Hippocampal formation (tissue), 2 donors: ENCODE data around the gene ITGB7.
"Not testable (repeated sequence)": the region's sequence is repeated elsewhere in the genome, so short reads cannot be mapped to it uniquely, and the experiment has no call there.

Source experiments
- DNase-seq, 2 donors: peaks; one replicate each; lab custom pipeline; 2025; lab: John Stamatoyannopoulos, UW

The ITGB7 gene

DNA sequence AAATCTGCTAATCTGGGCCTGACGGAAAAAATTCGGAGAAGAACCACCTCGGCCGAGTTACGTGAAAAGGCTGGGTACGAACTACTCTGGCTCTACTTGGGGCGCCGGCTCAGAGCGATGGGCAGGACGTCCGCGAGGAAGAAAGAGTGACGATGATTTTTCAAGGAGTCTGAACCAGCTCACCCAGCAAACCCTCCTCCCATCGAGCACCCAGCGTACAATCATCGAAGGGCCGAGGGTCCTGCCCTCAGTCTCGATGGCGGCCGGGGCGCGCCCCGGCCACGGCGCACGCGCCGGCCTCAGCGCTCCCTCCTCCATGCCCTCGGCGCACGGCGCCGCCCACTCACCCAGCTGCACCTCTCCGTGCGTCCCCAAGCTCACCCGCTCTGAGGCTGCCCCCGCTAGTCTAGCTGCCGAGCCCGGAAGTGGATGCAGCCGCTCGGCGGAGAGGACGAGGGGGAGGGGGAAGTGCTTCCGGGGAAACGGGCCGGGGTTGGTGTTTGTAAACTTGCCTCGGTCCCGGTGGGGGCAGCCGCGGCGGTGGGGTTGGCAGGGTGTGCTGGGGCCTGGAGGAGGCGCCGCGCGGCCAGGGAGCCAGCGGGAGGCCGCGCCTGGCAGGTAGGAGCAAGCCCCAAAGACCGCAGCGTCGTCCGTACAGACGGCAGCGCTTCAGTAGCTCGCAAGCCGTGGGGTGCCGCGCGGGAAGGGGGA lies 26.7 kb downstream of the ITGB7 start, which contains the start of the genes CSAD and ZNF740:
Gene CSAD, minus strand, starts transcription at position 706 of the 711 bp plus-strand sequence. CDS start 7,455 bp downstream, outside the sequence.
Gene ZNF740, plus strand, starts transcription at position 503 of the 711 bp plus-strand sequence. CDS start 1,262 bp downstream, outside the sequence.
- peak; percentile 97 for DNase-seq

GRCh38 chr12:53179687-53180219 lies 27.3 kb downstream of the ITGB7 start:
- peak in 1 of 2 donors; percentile 56 for DNase-seq

DNA sequence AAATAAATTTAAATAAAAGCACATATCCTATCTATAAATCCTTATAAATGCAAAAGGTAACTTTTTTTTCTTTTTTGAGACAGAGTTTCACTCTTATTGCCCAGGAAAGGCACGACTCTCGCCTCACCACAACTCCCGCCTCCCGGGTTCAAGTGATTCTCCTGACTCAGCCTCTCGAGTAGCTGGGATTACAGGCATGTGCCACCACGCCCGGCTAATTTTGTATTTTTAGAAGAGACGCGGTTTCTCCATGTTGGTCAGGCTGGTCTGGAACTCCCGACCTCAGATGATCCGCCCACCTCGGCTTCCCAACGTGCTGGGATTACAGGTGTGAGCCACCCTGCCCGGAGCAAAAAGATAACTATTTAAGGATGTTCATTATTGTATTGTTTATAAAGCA lies 28.2 kb downstream of the ITGB7 start:
- DNase-seq, result not testable (repeated sequence)

- DNase-seq, result not testable (repeated sequence)
These were observed 29.6 kb downstream of the ITGB7 start for GRCh38 chr12:53177447-53177846.

- no peak for DNase-seq
These were observed 30.3 kb downstream of the ITGB7 start for GRCh38 chr12:53176750-53177149.

GRCh38 chr12:53174881-53175491 lies 32.1 kb downstream of the ITGB7 start:
- DNase-seq, result no peak

- DNase-seq, result no peak
These were observed 33.9 kb downstream of the ITGB7 start for GRCh38 chr12:53173085-53173715.

- no peak for DNase-seq
These were observed 34.7 kb downstream of the ITGB7 start for GRCh38 chr12:53172352-53172751.

- no peak for DNase-seq
These were observed 35.2 kb downstream of the ITGB7 start for GRCh38 chr12:53171725-53172329.

DNA sequence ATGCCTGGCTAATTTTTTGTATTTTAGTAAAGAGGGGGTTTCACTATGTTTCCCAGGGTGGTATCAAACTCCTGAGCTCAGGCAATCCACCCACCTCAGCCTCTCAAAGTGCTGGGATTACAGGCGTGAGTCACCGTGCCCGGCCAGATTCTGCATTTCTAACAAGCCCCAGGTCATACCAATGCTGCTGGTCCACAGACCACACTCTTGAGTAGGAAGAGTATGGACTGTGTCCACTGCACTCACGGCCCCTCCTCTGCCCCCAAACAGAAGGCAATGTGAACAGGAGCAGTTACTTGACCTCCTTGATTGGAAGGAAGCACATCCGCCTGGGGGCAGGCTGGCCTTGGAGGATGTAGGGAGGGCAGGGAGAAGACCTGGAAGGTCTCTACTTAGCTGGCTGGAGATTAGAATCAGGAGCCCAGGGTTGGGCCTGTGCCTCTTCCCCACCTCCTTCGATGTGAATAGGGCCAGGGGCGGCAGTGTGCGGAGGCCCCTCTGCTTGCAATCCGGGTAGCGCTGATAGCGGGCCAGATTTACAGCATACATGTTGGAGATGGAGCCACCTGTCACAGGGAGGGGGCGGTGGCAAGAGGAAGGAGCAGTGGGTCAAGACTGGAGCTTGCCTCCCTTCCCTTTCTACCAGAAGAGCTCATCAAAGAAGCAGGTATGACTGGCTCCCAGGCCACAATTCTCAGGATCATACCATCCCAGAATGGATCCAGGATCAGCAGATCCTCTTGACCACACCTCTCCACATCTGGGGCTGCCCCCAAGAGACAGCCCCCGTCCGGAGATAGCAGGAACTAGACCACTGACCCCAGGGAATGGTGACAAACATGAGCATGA lies 36.0 kb downstream of the ITGB7 start:
- DNase-seq, result no peak

- no peak for DNase-seq
These were observed 36.8 kb downstream of the ITGB7 start for GRCh38 chr12:53170215-53170614.

- no peak for DNase-seq
These were observed 37.4 kb downstream of the ITGB7 start for GRCh38 chr12:53169644-53170043.

GRCh38 chr12:53166837-53167236 lies 40.2 kb downstream of the ITGB7 start:
- DNase-seq, result no peak

DNA sequence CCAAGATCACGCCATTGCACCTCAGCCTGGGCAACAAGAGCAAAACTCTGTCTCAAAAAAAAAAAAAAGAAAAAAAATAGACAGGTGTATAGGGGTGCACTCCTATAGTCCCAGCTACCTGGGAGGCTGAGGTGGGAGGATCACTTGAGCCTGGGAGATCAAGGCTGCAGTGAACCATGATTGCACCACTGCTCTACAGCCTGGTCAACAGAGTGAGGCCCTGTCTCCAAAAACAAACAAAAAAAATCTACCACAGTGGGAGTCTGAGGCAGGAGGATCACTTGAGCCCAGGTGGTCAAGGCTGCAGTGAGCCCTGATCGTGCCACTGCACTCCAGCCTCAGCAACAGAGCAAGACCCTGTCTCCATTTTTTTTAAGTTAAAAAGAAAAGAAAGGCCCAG lies 44.0 kb downstream of the ITGB7 start:
- DNase-seq, result not testable (repeated sequence)

DNA sequence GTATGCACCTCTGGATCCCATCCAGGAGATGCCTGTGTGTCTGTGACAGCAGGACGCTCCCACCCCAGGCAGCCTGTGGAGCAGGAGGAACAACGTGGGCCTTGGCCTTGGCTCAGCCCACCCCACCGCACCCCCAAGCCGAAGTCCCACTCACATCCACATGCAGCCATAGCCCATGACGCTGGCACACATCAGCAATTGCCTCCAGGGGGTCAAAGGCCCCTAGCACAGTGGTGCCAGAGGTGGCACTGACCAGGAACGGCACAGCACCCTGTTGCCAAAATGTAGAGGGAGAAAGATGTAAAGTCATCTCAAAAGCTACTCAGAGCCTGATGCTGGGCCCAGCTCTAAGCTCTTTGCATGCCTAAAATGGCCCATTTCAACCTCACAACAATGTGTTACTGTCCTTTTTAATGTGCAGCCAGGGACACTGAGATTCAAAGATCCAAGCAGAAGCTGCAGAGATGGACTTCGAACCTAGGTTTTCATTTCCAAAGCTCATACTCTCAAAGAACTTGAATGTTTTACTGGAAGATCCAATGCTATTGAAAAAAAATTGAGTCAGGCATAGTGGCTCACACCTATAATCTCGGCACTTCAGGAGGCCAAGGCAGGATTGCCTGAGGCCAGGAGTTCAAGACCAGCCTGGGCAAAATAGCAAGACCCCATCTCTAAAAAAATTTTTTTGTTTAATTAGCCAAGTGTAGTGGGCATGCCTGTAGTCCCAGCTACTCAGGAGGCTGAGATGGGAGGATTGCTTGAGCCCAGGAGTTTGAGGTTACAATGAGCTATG lies 45.7 kb downstream of the ITGB7 start:
- DNase-seq, result no peak

DNA sequence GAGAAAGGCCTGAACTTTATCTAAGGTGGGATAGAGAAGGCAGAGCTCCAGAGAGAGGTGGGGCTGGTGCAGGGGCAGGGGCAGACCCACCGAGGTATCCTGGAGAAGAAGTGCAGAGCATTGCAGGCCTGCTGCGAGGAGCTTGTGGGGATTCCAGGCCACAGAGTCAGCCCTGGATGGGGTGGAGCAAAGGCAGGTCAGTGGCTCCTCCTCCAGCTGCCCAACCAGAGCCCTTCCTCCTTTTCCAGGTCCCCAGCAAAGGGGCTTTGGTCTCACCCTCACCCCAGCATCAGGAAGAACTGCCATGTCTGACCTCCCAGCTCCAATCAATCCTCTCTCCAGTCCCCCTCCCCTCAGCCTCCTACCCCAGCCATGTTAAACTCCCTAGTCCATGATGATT lies 46.4 kb downstream of the ITGB7 start:
- DNase-seq, result no peak

DNA sequence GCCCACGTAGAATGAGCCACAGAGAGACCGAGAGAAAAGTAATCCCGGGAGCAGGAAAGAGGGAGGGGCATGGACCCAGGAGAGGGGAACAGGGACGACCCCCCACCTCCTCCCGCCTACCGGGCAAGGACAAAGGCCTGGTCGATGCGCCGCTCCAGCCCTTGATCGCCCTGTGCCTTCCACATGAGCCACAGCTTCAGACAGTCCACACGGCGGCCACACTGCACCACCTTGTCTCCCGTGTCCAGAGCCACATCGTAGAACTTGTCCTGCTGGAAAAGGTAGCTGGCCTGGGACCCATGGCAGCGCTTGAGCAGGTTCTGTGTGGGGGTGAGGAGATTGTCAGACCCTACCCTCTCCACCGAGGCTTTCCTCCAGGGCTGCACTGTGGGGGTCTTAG lies 47.1 kb downstream of the ITGB7 start:
- DNase-seq, result no peak

GRCh38 chr12:53159195-53159839 lies 47.7 kb downstream of the ITGB7 start:
- DNase-seq, result peak; percentile 40 to 50

DNA sequence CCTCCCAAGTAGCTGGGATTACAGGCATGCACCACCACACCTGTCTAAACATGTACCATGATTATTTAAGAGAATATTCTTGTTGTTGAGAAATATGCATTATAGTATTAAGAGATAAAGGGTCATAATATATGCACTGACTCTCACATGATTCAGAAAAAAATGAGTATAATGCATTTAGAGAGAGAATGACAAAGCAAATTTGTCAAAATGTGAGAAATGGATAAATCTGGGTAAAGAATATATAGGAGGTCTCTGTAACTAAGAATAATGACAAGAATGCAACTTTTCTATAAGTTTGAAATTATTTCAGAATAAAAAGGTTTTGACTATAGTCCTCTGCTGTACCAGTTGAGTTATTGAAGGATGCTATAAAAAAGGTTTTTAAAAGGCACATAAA lies 54.7 kb downstream of the ITGB7 start:
- DNase-seq, result no peak

DNA sequence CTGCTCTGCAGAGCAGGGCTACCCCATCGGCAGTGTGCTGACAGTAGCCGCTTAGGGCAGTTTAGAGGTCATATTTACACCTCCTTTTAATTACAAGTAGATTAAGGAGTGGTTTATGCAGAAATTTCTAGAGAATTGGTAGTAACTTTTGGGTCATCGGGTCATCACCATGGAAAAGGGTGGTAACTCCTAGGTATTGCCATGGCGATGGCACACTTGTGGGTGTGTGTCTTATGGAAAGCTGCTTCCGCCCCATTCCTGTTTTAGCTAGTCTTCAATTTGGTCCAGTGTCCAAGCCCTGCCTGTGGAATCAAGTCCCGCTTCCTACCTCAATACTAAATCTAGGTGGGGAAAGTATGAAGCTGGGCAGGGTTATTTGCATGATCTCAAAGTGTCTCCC lies 56.0 kb downstream of the ITGB7 start:
- no peak for DNase-seq
